NCI-H1930 (cell line): ENCODE data around the gene ASB13.

Experiments used
- DNase-seq, 2 experiments: peaks; one replicate each; lab custom pipeline; 2025; lab: John Stamatoyannopoulos, UW

The ASB13 gene

GRCh38 chr10:5647507-5648240, 18.7 kb downstream of the ASB13 start:
- DNase-seq, result no peak

- no peak for DNase-seq
These were observed 20.3 kb downstream of the ASB13 start for GRCh38 chr10:5645944-5646617.

GRCh38 chr10:5645375-5645774, 21.0 kb downstream of the ASB13 start:
- DNase-seq, result no peak

- no peak for DNase-seq
These were observed 21.5 kb downstream of the ASB13 start for GRCh38 chr10:5644930-5645329.

GRCh38 chr10:5643346-5644067, 22.9 kb downstream of the ASB13 start:
- DNase-seq, result no peak

- DNase-seq, result no peak
These were observed 24.9 kb downstream of the ASB13 start for GRCh38 chr10:5641501-5641900.

GRCh38 chr10:5640501-5640900, 25.9 kb downstream of the ASB13 start:
- DNase-seq, result no peak

- no peak for DNase-seq
These were observed 26.4 kb downstream of the ASB13 start for GRCh38 chr10:5640036-5640435.

- DNase-seq, result no peak
These were observed 27.3 kb downstream of the ASB13 start for GRCh38 chr10:5639066-5639465.

GRCh38 chr10:5638494-5638893, 27.9 kb downstream of the ASB13 start:
- no peak for DNase-seq

GRCh38 chr10:5634918-5635317, 31.5 kb downstream of the ASB13 start:
- no peak for DNase-seq

GRCh38 chr10:5633166-5633749, 33.1 kb downstream of the ASB13 start:
- no peak for DNase-seq

- no peak for DNase-seq
These were observed 33.9 kb downstream of the ASB13 start for GRCh38 chr10:5632446-5632845.

- DNase-seq, result no peak
These were observed 34.5 kb downstream of the ASB13 start for GRCh38 chr10:5631936-5632335.

GRCh38 chr10:5630112-5630436, 36.3 kb downstream of the ASB13 start:
- no peak for DNase-seq

GRCh38 chr10:5629303-5630111, 36.9 kb downstream of the ASB13 start:
- peak in 1 of 2 experiments; percentile 21 for DNase-seq

- no peak for DNase-seq
These were observed 37.7 kb downstream of the ASB13 start for GRCh38 chr10:5628451-5629302.

- DNase-seq, result no peak
These were observed 38.8 kb downstream of the ASB13 start for GRCh38 chr10:5627486-5628044.

- DNase-seq, result no peak
These were observed 40.2 kb downstream of the ASB13 start for GRCh38 chr10:5625992-5626777.

- no peak for DNase-seq
These were observed 41.7 kb downstream of the ASB13 start for GRCh38 chr10:5624701-5625100.
